Activated CD4-positive, alpha-beta T cell treated with anti-CD3 and anti-CD28 coated beads for 36 hours (primary cell): ENCODE measurements around the gene MMP24OS. TPM values are rescaled to one million over a fixed set of nuclear protein-coding genes. Genes with fewer than 3 reads are reported as not detected.

ENCODE experiments used
- ATAC-seq: fragments of 200-7000 bp; cut with Tn5 transposase; one replicate; pipeline ENCODE4 v1.10.0; 2021; ENCODE audit warnings: mild to moderate bottlenecking, moderate library complexity
- CTCF ChIA-PET: fragments of 350-600 bp; sonication (Branson Sonifier 250); formaldehyde crosslinking; loops from one replicate; lab custom pipeline; 2021; ENCODE audit warnings: antibody characterized with exemption; lab: Charles Lee
- POLR2A ChIA-PET: fragments of 350-600 bp; sonication (Branson Sonifier 250); formaldehyde crosslinking; loops from one replicate; lab custom pipeline; 2021; ENCODE audit warnings: antibody characterized with exemption, inconsistent platforms; lab: Charles Lee
- DNase-seq: peaks from one replicate; pipeline ENCODE4 v3.0.0-alpha.2; 2020
- H3K27ac Mint-ChIP-seq: one replicate; pipeline ENCODE4 v1.8.0; 2021; ENCODE audit warnings: mixed read lengths
- H3K27me3 Mint-ChIP-seq: one replicate; pipeline ENCODE4 v1.8.0; 2021; ENCODE audit warnings: mixed read lengths
- H3K36me3 Mint-ChIP-seq: one replicate; pipeline ENCODE4 v1.8.0; 2021; ENCODE audit warnings: low read depth, mixed read lengths
- H3K4me1 Mint-ChIP-seq: one replicate; pipeline ENCODE4 v1.8.0; 2021; ENCODE audit warnings: mixed read lengths
- H3K4me3 Mint-ChIP-seq: one replicate; pipeline ENCODE4 v1.8.0; 2021; ENCODE audit warnings: mild to moderate bottlenecking, moderate library complexity, mixed read lengths
- H3K9me3 Mint-ChIP-seq: one replicate; pipeline ENCODE4 v1.8.0; 2021; ENCODE audit warnings: low read depth, mixed read lengths
- intact Hi-C, 2 experiments: fragments of 100-400 bp; cut with DNase I in 1 of 2; cut with micrococcal nuclease in 1 of 2; formaldehyde crosslinking; loops; one replicate each; pipeline versions ENCODE4 v1.14.2 to v1.15.1; 2022 to 2024; cut with DNase I, micrococcal nuclease
- total RNA-seq, 2 experiments: library from RNA; stranded (reverse); gene quantifications; one replicate each; pipeline ENCODE4 v1.2.3, GENCODE V29; 2021

Gene MMP24OS
- total RNA-seq, 2 experiments from 2014 or later, result 44.6 to 56.8 TPM

GRCh38 chr20:35305682-35306556, 28.0 kb upstream of the MMP24OS start:
- peak overlapping the region; percentile 93 for H3K27ac Mint-ChIP-seq
- DNase-seq, result peak; percentile 94
- peak overlapping the region; percentile 57 for H3K4me3 Mint-ChIP-seq
- H3K36me3 Mint-ChIP-seq, result peaks cover 7% of the 10 kb centered on the region
- no peaks in the 10 kb centered on the region for H3K9me3 Mint-ChIP-seq
- ChIA-PET POLR2A (interaction anchor here (0.6 to 1.1 kb wide), 6 partner anchors 18 to 437 kb away, joined by 3 to 6 read pairs (median 4); partner anchors contain the start of genes CEP250 and EIF6), CTCF (interaction anchor here (0.7 to 8.7 kb wide), 26 partner anchors 9 to 545 kb away, joined by 3 to 109 read pairs (median 5); partner anchors contain the start of genes CEP250, EDEM2, EIF6 and SPAG4)
- peaks cover 63% of the 10 kb centered on the region for H3K4me1 Mint-ChIP-seq
- peak; percentile 96 for ATAC-seq
- intact Hi-C loops, result loop anchor here (1.0 to 5.0 kb wide), 8 partner anchors 22 to 481 kb away; partner anchors contain the start of genes CEP250 (in 2 of the 2), CPNE1 (in 1 of the 2), EIF6 (in 1 of the 2) and MMP24OS (in 1 of the 2)
- no peaks in the 10 kb centered on the region for H3K27me3 Mint-ChIP-seq

GRCh38 chr20:35304956-35305355, 27.0 kb upstream of the MMP24OS start:
- no peak overlapping the region for H3K4me3 Mint-ChIP-seq
- intact Hi-C loops, result loop anchor here (1.0 to 5.0 kb wide), 9 partner anchors 21 to 480 kb away; partner anchors contain the start of genes CEP250 (in 2 of the 2), CPNE1 (in 1 of the 2), EIF6 (in 1 of the 2) and MMP24OS (in 1 of the 2)
- no peaks in the 10 kb centered on the region for H3K9me3 Mint-ChIP-seq
- DNase-seq (no peak), ATAC-seq (no peak)
- peaks cover 5% of the 10 kb centered on the region for H3K36me3 Mint-ChIP-seq
- peak overlapping the region; percentile 93 for H3K27ac Mint-ChIP-seq
- ChIA-PET POLR2A (interaction anchor here (0.7 to 1.1 kb wide), 4 partner anchors 19 to 438 kb away, joined by 3 to 6 read pairs (median 4); partner anchors contain the start of genes CEP250 and EIF6), CTCF (interaction anchor here (0.9 to 8.7 kb wide), 21 partner anchors 13 to 535 kb away, joined by 3 to 109 read pairs (median 5); partner anchors contain the start of genes CEP250 and EIF6)
- H3K4me1 Mint-ChIP-seq, result peaks cover 59% of the 10 kb centered on the region
- no peaks in the 10 kb centered on the region for H3K27me3 Mint-ChIP-seq

GRCh38 chr20:35303735-35304491, 26.0 kb upstream of the MMP24OS start:
- ATAC-seq (peak; percentile 57), DNase-seq (peak; percentile 92)
- intact Hi-C loops, result loop anchor here (1.0 to 2.0 kb wide), 5 partner anchors 25 to 151 kb away; partner anchors contain the start of genes CEP250 (in 2 of the 2) and MMP24OS (in 1 of the 2)
- Mint-ChIP-seq H3K27me3 (no peaks in the 10 kb centered on the region), H3K27ac (peak overlapping the region; percentile 93), H3K36me3 (peaks cover 5% of the 10 kb centered on the region), H3K4me3 (no peak overlapping the region), H3K9me3 (no peaks in the 10 kb centered on the region), H3K4me1 (peaks cover 59% of the 10 kb centered on the region)
- ChIA-PET POLR2A (no interaction called here), CTCF (interaction anchor here (0.6 to 8.7 kb wide), 36 partner anchors 9 to 534 kb away, joined by 3 to 109 read pairs (median 4); partner anchors contain the start of genes CEP250, EIF6, MMP24OS and UQCC1)

GRCh38 chr20:35303382-35303734, 25.4 kb upstream of the MMP24OS start:
- H3K27me3 Mint-ChIP-seq, result no peaks in the 10 kb centered on the region
- no peaks in the 10 kb centered on the region for H3K9me3 Mint-ChIP-seq
- ChIA-PET CTCF (interaction anchor here (0.6 to 8.7 kb wide), 30 partner anchors 9 to 367 kb away, joined by 3 to 109 read pairs (median 4); partner anchors contain the start of genes CEP250, EIF6, MMP24OS and UQCC1), POLR2A (no interaction called here)
- H3K4me3 Mint-ChIP-seq, result no peak overlapping the region
- intact Hi-C loops, result loop anchor here (1.0 kb wide), 2 partner anchors 136 to 144 kb away; no protein-coding TSS in a partner anchor
- H3K36me3 Mint-ChIP-seq, result peaks cover 5% of the 10 kb centered on the region
- DNase-seq (no peak), ATAC-seq (no peak)
- no peak overlapping the region for H3K27ac Mint-ChIP-seq
- H3K4me1 Mint-ChIP-seq, result peaks cover 56% of the 10 kb centered on the region

GRCh38 chr20:35302421-35303335, 24.8 kb upstream of the MMP24OS start:
- POLR2A ChIA-PET, result interaction anchor here (0.9 to 1.2 kb wide), 2 partner anchors 13 to 19 kb away, joined by 3 read pairs; no protein-coding TSS in a partner anchor
- Mint-ChIP-seq H3K27me3 (no peaks in the 10 kb centered on the region), H3K36me3 (peaks cover 5% of the 10 kb centered on the region), H3K27ac (no peak overlapping the region), H3K9me3 (no peaks in the 10 kb centered on the region), H3K4me3 (no peak overlapping the region), H3K4me1 (peaks cover 52% of the 10 kb centered on the region)
- CTCF ChIA-PET, result interaction anchor here (0.6 to 8.7 kb wide), 19 partner anchors 11 to 237 kb away, joined by 3 to 109 read pairs (median 4); partner anchors contain the start of gene MMP24OS
- ATAC-seq (no peak), DNase-seq (no peak)
- intact Hi-C loops, result loop anchor here (1.0 kb wide), 2 partner anchors 137 to 145 kb away; no protein-coding TSS in a partner anchor

GRCh38 chr20:35301426-35301825, 23.5 kb upstream of the MMP24OS start:
- POLR2A ChIA-PET, result interaction anchor here (1.2 kb wide), 1 partner anchor 18 kb away, joined by 3 read pairs; no protein-coding TSS in a partner anchor
- H3K4me3 Mint-ChIP-seq, result no peak overlapping the region
- intact Hi-C loops, result no loop called here
- no peaks in the 10 kb centered on the region for H3K9me3 Mint-ChIP-seq
- CTCF ChIA-PET, result interaction anchor here (0.7 to 8.7 kb wide), 5 partner anchors 24 to 145 kb away, joined by 3 to 109 read pairs (median 5); partner anchors contain the start of gene MMP24OS
- ATAC-seq, result no peak
- no peak overlapping the region for H3K27ac Mint-ChIP-seq
- DNase-seq, result no peak
- no peaks in the 10 kb centered on the region for H3K27me3 Mint-ChIP-seq
- H3K4me1 Mint-ChIP-seq, result peaks cover 39% of the 10 kb centered on the region
- peaks cover 5% of the 10 kb centered on the region for H3K36me3 Mint-ChIP-seq

- DNase-seq, result no peak
- no peak for ATAC-seq
- Mint-ChIP-seq H3K4me3 (no peak overlapping the region), H3K4me1 (peaks cover 32% of the 10 kb centered on the region), H3K9me3 (no peaks in the 10 kb centered on the region), H3K36me3 (peaks cover 2% of the 10 kb centered on the region), H3K27me3 (no peaks in the 10 kb centered on the region), H3K27ac (no peak overlapping the region)
- POLR2A ChIA-PET, result no interaction called here
- CTCF ChIA-PET, result interaction anchor here (0.5 to 8.7 kb wide), 7 partner anchors 9 to 166 kb away, joined by 3 to 109 read pairs (median 4); partner anchors contain the start of gene MMP24OS
- intact Hi-C loops, result no loop called here
Observed at GRCh38 chr20:35300469-35301262, 22.7 kb upstream of the MMP24OS start.

GRCh38 chr20:35299780-35300179, 21.9 kb upstream of the MMP24OS start:
- DNase-seq, result no peak
- CTCF ChIA-PET, result interaction anchor here (0.5 to 1.0 kb wide), 4 partner anchors 10 to 227 kb away, joined by 3 to 4 read pairs (median 3); no protein-coding TSS in a partner anchor
- H3K4me1 Mint-ChIP-seq, result peaks cover 23% of the 10 kb centered on the region
- POLR2A ChIA-PET, result no interaction called here
- no peak overlapping the region for H3K27ac Mint-ChIP-seq
- intact Hi-C loops, result no loop called here
- no peaks in the 10 kb centered on the region for H3K27me3 Mint-ChIP-seq
- H3K36me3 Mint-ChIP-seq, result peaks cover 2% of the 10 kb centered on the region
- no peak for ATAC-seq
- no peaks in the 10 kb centered on the region for H3K9me3 Mint-ChIP-seq
- no peak overlapping the region for H3K4me3 Mint-ChIP-seq

GRCh38 chr20:35298264-35298663, 20.3 kb upstream of the MMP24OS start:
- H3K36me3 Mint-ChIP-seq, result no peaks in the 10 kb centered on the region
- CTCF ChIA-PET, result interaction anchor here (0.7 kb wide), 1 partner anchor 9 kb away, joined by 3 read pairs; no protein-coding TSS in a partner anchor
- H3K27me3 Mint-ChIP-seq, result no peaks in the 10 kb centered on the region
- no peaks in the 10 kb centered on the region for H3K9me3 Mint-ChIP-seq
- peaks cover 8% of the 10 kb centered on the region for H3K4me1 Mint-ChIP-seq
- DNase-seq (no peak), ATAC-seq (no peak)
- POLR2A ChIA-PET, result no interaction called here
- no peak overlapping the region for H3K27ac Mint-ChIP-seq
- no peak overlapping the region for H3K4me3 Mint-ChIP-seq
- intact Hi-C loops, result no loop called here
